SKM-1 (cell line): ENCODE measurements around the gene MAGEC3.

ENCODE experiments used
- DNase-seq: peaks from one replicate; lab custom pipeline; 2025; ENCODE audit not compliant: unreplicated experiment; lab: John Stamatoyannopoulos, UW

MAGEC3 gene

DNA sequence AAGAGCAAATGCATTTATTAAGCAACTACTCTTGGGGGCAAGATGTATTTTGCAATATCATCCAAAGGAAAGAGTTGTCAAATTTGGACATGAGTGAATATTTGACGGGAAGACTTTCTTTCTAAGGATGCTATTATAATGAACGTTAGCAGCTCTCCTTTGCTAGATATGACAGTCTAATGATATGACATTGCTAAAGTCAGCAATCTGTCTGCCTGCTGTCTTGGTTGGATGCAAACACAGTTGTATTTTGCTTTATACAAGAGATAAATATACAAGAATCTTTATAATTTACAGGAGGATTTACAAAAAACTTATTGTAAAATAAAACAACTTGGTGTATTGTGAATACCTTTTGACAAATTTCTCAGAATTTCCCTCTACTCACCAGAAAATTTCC is 103.1 kb downstream of the MAGEC3 start:
- no peak for DNase-seq

DNA sequence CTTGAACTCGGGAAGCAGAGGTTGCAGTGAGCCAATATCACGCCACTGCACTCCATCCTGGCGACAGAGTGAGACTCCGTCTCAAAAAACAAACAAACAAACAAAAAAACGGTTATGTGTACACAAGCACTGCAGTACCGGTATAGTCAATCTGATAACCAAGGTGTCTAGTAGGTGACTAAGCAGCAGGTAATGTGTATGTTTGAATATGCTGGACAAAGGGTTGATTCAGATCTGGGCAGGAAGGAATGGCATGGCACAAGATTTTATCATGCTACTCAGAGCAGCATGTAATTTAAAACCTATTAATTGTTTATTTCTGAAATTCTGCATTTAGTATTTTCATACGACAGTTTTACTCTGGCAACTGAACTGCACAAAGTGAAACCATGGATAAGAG is 107.3 kb downstream of the MAGEC3 start:
- no peak for DNase-seq

DNA sequence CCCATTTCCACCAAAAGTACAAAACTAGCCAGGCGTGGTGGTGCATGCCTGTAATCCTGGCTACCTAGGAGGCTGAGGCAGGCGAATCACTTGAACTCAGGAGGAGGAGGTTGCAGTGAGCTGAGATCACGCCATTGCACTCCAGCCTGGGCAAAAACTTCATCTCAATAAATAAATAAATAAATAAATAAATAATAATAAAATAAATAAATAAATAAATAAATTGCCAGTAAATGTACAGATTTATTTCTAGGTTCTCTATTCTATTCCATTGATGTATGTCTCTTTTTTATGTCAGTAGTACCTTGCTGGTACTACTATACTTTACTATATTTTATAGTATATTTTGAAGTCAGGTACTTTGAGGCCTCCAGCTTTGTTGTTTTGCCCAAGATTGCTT is 109.2 kb downstream of the MAGEC3 start:
- no peak for DNase-seq
